NOMO-1 (cell line): Measurements from ENCODE around the gene RBM15.

Source experiments
- DNase-seq, 2 experiments: peaks; one replicate each; lab custom pipeline; 2025; ENCODE audit not compliant: unreplicated experiment in 2 of 2; lab: John Stamatoyannopoulos, UW

RBM15 gene

GRCh38 chr1:110348050-110348449, 8.9 kb downstream of the RBM15 start:
- no peak for DNase-seq

DNA sequence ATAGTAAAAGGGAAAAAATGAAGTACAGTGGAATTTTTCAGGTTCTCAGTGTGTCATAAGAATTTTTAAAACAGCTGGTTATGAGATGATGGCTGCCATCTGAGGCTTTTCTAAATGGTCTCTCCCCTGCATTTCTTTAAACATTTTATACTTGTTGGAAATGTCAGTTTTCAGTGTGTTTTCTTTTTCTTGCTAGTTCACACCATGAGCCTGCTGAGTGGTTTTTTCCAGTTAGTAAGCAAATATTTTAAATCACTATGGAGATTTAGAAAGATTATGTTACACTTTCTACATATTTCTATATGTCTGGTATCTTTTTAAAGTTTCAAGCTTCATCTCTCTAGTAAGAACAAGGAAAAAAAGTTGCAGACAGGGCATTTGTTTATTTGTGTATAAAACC, 9.6 kb downstream of the RBM15 start:
- DNase-seq: no peak

- no peak for DNase-seq
These were observed 11.2 kb downstream of the RBM15 start for GRCh38 chr1:110350360-110350759.

DNA sequence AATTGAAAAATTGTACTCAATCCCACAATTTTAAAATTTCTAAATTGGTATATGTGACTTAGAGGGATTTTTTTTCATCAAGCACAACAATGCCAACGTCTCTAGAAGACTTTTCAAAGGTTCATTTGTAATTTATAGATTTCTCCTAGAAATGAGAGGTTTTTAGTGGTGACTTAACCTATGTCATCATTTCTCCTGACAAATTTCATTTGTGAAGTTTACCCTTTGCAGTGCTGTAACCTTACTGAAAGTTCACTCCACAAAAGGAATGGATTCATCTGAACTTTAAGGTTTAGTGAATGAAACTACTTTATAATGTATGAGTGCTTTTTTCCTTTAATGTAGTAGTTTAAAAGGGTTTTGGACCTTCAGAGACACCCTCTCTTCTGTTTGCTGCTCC, 16.1 kb downstream of the RBM15 start:
- DNase-seq: no peak

- no peak for DNase-seq
These were observed 17.2 kb downstream of the RBM15 start for GRCh38 chr1:110356379-110356778.

- DNase-seq: peak; percentile 20 to 29
These were observed 21.3 kb downstream of the RBM15 start for GRCh38 chr1:110360431-110360830.

DNA sequence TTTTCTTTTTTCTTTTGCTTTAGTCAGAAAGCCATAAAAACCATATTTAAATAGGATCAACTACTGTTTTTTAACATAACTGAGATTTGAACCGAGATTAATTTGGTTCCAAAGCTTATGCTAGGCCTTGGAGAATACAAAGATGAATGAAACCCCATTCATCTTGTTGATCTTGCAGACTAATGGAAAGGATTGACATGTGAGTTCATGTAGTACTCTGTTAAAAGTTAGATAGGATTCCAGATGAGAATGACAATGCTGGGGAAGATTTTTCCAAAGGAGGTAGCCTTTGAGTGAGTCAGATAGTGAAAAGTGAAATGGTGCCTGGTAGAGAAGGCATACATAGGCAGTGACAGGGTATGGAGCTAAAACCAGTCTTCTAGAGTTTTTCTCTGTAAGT, 22.7 kb downstream of the RBM15 start:
- DNase-seq: no peak

- DNase-seq: no peak
These were observed 25.0 kb downstream of the RBM15 start for GRCh38 chr1:110364221-110364620.

GRCh38 chr1:110370827-110371226, 31.6 kb downstream of the RBM15 start:
- DNase-seq: no peak

GRCh38 chr1:110375490-110375889, 36.3 kb downstream of the RBM15 start:
- DNase-seq: no peak

GRCh38 chr1:110380672-110381283, 41.6 kb downstream of the RBM15 start:
- peak; percentile 74 to 93 for DNase-seq

- DNase-seq: peak in 1 of 2 experiments; percentile 13
These were observed 44.2 kb downstream of the RBM15 start for GRCh38 chr1:110383251-110383990.

GRCh38 chr1:110384581-110385321, 45.6 kb downstream of the RBM15 start:
- peak; percentile 79 to 82 for DNase-seq

GRCh38 chr1:110385369-110385768, 46.2 kb downstream of the RBM15 start:
- no peak for DNase-seq

GRCh38 chr1:110387048-110387754, 48.0 kb downstream of the RBM15 start:
- no peak for DNase-seq

- no peak for DNase-seq
These were observed 50.9 kb downstream of the RBM15 start for GRCh38 chr1:110390096-110390495.

DNA sequence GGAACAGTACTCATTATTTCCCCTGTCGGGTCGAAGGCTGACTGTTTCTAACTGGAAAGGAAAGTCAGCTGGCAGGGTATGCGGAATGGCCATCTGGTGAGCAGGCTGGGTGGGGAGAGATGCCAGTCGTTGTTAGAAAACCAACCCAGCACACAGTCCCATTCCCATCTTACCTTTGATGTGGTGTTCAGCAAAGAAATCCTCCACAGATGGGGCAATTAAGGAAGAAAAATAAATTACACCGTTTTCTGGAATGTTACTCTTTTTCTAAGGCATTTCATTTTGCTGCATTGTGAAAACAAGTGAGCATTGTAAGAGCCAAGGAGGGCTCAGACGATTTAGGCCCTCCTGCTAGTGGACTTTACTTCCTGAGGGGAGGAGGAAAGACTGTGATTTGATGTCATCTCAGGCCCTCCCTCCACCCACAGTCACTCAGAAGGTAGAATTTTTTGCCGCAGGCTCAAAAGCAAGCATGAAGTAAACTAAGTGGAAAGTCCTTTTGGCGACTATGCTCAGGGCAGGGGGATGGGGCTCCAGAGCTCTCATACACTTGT, 51.6 kb downstream of the RBM15 start, which contains the start of gene SLC16A4:
Gene SLC16A4 (minus strand): TSS at position 335 of the 554 bp plus-strand sequence. CDS start 1,703 bp downstream, outside the sequence.
- no peak for DNase-seq

GRCh38 chr1:110393286-110393685, 54.1 kb downstream of the RBM15 start:
- DNase-seq: no peak

- no peak for DNase-seq
These were observed 54.7 kb downstream of the RBM15 start for GRCh38 chr1:110393691-110394492.

DNA sequence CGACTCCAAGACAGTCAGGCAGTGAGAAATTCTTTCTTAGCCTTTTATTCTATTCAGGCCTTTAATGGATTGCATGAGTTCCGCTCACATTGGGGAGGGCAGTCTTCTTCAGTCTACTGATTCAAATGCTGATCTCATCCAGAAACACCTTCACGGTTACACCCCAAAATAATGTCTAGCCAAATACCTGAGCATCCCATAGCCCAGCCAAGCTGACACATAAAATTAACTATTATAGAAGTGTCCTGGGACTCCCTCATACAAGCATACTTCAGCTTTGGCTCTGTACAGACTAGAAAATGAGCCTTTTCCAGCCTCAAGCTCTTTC, 55.3 kb downstream of the RBM15 start:
- DNase-seq: no peak
